ENCODE data around the gene BUD31.
A peak's percentile ranks its signal among the peaks of the same experiment; 100 is the strongest.
"Not testable (repeated sequence)": the region's sequence is repeated elsewhere in the genome, so short reads cannot be mapped to it uniquely, and the experiment has no call there.

GRCh38 chr7:99415513-99416127 is 6.9 kb downstream of the BUD31 start:
- TF ChIP-seq POLR2A (IDR thresholded peaks at IDR 0.05) = not testable (repeated sequence)
- TF ChIP-seq CTCF (IDR thresholded peaks at IDR 0.05) = peak; percentile 53 to 66 (median 61)
